GM19463 (cell line): Measurements from ENCODE around the gene HOXC5.
"Not testable (repeated sequence)": the region's sequence is repeated elsewhere in the genome, so short reads cannot be mapped to it uniquely, and the experiment has no call there.

Source experiments
- ATAC-seq: cut with Tn5 transposase; IDR thresholded peaks from one replicate; pipeline ENCODE4 v1.9.1; 2021; ENCODE audit warnings: mild to moderate bottlenecking, moderate library complexity; ENCODE audit not compliant: unreplicated experiment

The HOXC5 gene

DNA sequence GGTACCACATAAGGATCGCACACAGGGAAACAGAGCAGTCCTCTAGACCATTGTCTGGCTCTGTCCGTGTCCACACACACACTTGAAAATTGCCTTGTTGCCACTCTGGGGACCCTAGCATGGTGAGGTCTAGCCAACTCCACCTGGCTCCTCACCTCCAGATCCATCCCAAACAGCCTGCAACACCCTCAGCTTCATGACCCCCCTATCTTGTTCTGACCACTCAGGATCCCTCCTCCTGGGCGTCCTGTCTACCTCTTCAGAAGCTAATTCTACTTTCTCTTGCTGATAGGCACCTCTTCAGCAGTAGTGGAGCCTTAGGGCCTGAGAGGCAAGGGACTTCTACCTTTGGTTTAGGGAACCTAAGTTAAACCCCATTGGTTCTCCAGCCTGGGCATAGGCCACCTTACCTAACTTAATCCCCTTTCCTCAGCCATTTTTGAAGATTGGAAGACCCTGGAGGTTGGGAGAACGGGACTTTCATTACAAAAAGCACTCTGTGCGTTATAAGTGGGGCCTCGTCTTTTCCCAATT, 697 bp upstream of the HOXC5 start:
- ATAC-seq = no peak

DNA sequence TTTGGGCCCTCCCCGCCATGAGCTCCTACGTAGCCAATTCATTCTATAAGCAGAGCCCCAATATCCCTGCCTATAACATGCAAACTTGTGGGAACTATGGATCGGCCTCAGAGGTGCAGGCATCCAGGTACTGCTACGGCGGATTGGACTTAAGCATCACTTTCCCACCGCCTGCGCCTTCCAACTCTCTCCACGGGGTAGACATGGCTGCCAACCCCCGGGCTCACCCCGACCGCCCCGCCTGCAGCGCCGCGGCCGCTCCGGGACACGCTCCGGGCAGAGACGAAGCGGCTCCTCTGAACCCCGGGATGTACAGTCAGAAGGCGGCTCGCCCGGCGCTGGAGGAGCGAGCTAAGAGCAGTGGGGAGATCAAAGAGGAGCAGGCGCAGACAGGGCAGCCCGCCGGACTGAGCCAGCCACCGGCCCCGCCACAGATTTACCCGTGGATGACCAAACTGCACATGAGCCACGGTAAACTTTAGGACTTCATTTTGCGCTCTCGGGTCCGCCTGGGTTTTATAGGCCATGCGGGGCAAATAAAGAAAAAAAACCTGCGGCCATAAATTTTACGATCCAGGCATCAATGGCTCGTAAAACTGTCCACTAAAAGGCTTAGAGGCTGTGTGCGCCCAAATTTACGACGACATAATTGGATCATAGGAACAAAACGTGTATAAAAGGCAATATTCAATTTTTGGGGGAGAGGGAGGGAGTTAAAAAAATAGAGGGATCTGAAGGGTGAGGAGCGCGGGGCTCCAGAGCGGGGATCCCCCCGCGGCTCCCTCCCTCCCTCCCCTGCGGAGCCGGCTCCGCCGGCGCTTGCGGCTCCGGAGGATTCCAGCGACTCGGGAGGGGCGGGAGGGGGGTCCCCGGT, 493 bp downstream of the HOXC5 start:
- no peak for ATAC-seq

DNA sequence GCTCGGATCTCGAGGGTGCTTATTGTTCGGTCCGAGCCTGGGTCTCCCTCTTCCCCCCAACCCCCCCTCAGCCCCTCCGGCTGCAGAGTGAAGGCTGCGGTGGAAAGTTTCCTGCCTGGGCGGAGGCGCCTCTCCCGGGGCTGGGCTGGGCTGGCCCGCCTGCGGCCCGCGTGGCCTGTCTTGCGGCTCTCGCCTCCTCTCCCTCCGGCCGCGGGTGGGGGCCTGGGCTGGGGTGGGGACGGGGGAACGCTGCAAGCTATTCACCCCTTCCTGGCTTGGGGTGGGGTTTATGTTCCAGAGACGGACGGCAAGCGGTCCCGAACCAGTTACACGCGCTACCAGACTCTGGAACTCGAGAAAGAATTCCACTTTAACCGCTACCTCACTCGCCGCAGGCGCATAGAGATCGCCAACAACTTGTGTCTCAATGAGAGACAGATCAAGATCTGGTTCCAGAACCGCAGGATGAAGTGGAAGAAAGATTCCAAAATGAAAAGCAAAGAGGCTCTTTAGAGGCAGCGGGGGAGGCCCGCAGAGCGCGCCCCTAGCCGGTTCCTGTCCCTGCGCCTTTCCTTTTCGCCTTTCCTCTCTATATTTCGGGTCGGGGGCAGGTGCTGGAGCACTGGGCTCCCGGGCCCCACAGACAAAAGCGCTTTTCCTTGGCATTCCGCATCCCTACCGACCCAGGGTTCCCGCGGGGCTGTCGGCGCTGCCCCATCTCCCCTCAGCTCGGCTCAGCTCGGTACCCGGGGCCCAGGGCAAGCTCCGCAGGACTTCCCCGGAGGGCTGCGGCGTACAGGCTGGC, 1.3 kb downstream of the HOXC5 start:
- ATAC-seq = no peak

DNA sequence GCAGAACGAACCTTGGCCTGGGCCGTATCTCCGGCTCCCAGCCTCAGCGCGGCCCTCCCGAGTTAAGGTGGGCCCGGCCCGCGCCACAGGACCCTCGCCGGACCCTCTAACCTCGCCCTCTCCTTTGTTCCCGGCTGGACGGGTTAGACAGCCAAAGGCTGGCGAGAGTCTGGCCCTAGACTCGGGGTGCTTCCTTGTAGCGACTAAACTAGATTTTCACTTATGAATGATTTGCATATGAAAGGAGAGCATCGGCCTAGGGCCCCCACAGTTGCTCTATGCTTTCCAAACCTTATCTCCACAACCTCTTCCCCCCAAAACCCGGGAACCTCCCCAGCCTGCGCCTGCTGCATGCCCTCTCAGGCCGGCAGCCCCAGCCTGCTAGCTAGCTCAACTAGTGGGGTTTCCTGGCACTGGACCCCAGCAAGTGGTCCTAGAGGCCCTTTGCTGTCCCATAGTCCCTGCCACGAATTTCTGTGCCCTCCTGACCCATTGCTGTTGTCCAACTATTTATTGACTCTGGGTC, 2.0 kb downstream of the HOXC5 start:
- ATAC-seq = no peak

DNA sequence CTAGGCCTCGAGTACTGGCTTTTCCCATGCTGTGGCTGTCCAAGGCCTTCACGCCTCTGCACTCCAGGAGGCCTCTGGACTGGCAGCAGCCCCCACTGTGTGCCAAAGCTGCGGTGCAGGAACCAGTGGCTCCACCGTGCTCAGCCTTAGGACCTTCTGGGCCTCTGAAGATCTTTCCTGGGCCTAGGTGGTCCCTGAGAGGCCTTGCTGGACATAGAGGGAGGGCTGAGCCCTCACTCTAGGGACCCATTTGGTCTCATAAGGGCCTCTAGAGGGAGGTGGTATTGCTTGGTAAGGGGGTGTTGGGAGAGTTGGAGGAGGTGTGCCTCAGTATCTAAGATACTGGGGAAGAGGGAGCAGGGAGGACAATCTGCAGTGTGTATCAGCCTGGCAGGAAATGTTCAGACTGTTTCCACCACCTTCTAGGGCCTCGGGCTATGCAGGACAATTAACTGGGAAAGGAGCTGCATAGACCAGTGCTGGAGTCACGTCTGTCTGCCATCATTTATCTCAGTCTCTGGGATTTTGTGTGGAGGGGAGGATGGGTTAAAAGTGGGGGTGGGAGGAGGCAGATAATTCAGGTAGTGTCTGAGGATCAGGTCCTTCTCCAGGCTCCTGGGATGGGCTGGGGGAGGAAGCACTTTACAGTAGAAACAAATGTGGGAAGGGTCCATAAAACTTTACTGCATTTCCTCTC, 2.9 kb downstream of the HOXC5 start:
- ATAC-seq = no peak

DNA sequence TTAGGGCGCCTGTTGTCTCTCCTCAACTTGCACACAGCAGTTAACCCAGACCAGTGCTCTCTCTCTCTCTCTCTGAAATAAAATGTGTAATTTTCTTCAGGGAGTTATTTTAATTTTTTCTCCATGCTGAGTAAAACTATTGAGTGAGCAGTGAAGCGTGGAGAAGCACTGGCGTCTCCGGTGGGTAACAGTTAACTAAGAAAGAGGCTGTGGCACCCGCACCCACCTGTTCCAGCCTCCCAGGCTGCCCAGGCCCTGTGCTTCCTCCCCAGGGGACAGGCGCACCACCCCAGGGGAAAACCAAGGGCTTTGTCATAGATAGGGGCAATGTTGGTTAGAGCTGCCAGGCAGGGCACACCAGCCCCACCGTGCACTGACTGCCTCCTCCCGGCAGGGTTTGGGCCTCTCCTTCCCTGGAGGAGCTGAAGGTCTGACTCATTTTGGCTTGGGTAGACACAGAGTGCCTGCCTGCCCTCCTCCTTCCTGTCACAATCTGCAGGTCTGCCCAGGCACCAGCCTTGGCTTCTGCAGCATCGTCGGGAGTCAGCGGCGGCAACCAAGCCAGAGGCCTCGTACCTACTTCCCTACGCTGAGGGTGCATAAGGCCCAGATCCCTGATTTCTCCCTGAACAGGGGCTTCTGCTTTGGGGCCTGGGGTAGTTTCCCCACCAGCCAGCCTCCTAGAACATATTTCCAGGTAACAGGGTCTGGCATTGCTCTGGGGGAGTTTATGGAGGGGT, 3.9 kb downstream of the HOXC5 start:
- ATAC-seq = peak; percentile 66

DNA sequence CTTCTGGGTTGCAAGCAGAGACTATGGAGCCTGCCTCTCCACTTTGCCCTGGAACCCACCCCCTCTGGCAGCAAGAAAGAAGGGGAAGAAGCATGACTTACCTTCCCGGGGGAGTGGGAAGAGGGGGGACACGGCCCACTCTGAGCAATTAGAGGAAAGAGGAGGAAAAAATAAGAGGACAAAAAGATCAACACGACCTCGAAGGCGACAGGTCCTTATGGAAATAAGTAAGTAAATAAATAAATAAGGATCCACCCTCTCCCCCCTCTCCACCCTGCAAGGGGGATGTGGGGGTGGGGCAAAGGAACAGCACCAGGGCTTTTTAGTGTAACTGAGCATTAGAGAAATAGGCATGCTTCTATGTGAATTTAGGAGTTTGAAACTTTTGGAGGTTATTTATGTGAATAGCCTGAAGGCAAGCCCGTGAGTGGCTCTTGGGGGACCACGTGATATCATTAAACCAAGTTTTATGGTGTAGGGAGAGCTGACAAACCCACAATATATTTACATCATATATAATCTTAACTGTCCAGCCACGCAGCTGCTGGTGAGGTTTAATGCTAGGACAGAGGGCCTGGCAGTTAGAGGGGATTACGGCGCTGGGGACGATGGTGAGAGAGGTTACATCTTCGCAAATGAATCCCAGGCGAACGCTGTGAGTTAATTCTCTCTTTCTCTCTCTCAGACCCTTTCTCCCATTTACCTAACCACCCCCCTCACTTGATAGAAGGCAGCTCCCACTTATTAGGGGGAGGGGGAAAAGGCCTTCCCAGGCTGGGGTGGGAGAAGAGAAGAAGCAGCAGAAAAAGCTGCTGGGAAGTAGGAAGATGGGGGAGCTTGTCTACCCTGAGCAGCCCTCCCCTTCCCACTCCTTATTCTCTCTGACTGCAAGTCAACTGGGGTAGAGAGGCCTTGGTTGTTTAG, 4.8 kb downstream of the HOXC5 start:
- no peak for ATAC-seq

DNA sequence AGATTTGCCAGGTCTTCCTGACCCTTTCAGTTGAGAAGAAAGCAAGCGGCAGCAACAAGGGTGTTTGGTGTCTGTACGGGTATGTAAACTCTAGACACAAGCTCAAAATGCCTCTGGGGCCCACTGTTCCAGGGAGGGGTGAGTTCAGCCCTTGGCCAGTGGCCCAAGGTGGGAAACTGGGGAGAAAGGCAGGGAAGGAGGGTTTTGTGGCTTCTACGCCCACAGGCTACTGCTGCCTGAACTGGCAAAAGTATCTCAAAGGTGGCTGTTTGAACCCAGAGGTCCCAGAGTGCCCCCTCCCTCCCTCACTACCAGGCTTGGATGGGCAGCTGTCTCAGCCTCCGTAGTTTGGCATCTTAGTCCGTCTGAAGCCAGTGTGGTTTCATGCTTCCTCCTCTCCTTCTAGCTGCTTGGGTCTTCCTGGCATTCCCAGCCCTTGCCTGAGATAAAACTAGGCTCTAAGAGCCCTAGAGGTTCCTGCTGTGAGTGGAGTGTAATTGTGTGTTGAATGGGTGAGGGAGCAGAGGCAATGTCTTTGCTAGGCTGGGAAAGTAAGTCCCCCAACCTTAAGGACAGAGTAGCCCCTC, 5.5 kb downstream of the HOXC5 start:
- no peak for ATAC-seq

DNA sequence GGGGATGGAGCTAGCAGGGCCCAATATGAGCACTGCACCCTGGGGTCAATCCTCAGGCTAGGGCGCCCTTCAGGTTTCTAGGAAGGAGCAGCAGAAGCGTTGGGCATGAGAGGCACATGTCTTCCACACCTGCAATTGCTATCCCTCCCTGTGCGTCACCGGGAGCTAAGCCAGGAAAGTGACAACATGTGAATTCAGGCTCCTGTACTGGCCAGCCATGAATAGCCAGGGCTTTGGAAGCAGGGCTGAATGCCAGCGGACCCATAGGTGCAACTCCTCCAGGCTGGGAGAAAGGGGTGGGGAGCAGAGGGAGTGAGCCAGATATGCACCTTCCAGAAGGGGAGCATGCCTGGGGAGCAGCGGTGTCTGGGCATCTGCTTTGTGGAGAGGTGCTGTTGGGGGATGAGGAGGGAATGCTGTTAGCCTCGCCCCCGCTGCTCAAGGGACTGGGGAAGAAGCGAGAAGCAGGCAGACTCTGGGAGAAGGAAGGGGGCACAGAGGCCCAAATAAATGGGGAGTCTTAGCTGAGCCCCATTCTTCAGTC, 6.1 kb downstream of the HOXC5 start:
- no peak for ATAC-seq

DNA sequence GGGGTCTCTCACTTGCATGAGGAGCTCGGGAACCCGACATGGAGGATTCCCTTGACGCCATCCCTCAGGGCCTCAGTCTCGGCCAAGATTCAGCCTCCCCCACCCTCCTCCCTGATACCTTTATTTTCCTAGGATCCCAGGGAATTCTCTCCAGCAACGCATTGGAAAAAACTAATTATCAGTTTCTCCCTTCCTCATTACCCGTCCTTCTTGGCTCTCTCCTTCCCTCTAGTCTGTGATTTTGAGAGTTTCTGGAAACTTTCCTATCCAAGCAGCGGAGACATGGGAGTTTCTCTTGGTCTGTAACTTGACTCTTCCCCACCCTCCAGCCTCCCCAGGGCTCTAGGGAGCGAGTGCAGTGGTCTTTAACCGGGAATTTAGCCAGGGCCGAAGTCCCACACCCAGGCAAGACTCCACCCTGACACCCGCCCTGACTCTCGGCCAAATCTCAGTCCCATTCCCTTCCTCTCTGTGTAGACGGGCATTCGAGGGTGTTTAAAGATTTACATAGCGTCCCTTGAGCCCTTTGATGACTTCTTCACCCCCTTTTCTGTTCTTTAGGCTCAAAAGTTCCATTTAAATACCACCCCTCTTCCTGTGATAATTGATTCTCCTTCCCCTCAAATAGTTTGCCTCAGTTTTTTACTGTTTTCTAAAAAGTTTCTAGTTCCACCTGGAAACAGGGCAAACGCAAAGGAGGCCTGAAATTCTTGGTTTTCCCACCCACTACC, 6.7 kb downstream of the HOXC5 start:
- no peak for ATAC-seq

DNA sequence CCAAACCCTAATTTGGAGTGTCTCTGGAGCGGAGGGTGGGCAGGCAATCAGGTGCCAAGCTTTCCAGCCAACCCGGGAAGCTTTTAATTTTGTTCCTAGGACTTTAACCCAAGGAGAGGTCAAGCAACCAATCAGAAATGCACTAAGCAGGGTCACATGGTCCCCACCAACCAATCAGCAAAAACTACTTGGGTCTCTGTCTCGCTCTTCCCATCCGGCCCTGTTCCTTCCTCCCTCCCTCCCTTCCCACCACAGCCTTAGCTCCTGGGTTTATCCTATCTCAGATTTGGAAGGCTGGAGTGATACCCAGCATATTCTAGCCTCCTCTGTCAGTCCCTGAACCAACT, 7.3 kb downstream of the HOXC5 start:
- ATAC-seq = no peak

DNA sequence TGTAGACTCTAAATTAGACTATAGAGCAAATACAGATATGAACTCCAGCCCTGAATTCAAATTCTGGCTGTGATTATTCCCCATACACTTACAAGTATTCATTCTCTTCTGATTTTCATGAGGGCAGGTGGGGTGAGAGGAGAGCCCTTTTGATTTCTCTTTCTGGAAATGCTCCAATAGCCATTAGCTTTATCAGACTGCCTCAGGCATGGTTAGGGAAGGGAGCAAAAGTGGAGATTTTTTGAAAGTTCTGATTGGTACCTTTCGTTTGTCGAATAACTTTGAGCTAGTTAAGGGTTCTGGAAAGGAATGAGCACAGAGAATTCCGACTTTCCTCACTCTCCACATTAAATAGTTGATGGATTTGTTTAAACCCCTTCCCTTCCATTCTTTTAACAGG, 7.8 kb downstream of the HOXC5 start:
- ATAC-seq = no peak

DNA sequence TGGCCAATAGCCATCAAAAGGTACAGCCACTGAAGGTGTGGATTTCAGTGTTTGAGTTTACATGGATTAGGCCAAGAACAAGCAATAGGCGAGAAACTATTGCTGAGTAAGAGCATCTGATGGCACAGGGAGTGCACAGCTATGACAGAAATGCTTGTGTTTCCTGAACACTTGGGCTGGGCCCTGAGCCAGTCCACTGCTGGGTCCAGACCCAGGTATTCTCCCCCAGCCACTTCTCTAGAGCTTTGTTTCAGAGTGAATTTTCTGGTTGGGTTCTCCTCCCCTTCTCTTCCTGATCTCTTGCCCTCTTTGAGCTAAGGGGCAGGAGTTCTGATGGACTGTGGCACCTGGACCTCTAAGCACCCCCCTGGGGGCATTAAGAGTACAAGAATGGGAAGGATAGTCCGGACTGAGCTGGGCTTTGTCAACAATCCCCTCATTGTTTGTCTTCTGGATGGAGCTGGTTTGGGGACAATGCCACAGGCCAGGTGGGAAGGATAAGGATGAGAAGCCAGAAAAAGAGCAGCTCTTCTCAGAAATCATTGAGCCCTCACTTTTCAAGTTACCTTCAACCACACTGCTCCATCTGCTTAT, 8.3 kb downstream of the HOXC5 start:
- ATAC-seq = no peak

DNA sequence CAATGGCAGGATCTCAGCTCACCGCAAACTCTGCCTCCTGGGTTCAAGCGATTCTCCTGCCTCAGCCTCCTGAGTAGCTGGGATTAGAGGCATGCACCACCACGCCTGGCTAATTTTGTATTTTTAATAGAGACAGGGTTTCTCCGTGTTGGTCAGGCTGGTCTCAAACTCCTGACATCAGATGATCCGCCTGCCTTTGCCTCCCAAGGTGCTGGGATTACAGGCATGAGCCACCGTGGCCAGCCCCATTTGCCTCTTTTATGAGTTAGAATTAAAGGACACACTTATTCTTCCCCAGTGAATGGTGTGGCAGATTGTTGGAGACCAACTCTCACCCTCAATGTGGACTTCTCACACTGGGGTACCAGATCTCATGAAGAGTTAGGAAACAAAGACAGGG, 9.2 kb downstream of the HOXC5 start:
- not testable (repeated sequence) for ATAC-seq

DNA sequence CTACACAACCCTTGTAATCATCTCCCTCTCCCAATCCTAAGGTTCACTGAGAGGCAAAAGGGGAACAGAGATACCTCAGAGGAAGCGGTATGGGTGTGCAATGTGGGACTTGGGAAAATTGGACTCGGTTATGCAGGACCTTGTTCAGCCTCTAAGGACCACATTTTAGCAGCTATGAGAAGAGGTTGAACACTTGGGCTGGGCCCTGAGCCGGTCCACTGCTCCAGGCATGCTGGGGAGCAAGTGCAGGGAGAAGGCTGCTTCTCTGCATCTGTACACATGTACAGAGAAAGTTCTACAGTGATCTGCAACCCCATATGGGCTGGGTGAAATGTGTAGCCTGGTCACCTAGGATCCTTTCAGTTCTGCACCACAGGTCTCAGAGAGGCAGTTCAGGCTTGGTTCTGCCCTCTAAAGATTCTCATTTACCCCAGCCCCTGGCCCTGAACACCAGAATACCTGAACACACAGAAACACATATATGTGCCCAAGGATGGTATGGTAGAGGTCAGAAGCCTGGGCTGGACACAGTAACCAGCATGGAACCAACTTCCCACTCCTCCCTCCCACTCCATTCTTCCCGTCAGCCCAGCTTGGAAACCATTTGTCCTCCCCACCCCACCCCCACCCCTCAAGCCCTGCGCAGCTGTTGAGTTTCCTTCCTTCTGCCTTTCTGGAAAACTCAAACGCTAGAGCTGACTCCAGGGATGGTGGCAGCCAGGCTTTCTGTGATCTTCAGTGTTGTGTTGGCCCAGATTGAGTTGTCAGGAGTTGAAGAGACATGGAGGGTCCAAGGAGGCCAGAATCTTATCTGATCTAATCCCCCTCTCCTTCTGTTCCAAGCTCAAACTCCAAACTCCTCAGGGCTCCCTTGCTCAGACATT, 10.4 kb downstream of the HOXC5 start:
- no peak for ATAC-seq

DNA sequence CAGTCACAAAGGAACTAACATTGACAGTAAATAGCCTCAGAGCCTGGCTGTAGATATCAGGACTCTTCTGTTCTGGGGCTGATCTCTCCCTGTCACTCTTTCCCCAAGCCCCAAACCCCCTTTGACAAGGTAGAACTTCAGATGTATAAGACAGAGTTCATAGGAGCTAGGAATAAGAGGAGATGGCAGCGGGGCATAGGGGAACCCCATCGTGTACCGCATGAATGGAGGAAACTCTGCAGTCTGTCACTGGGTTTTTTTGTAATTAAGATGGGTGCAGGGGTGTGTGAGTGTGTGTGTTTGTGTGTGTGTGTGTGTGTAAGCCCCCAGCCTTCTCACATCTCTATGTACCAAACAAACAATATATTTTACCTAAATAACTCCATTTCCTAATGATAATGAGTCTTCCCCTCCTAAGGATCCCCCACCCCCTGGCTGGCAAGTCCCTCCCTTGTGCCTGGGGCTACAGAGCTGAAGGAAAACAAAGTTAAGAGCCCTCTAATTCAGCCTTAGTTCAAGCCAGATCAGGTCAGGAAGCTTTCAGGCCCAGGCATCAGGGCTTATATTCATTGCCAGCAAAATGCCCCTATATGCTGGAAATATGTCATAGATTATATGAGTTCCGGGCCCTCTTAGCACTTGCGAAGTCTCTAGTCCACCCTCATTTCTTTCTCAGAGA, 11.7 kb downstream of the HOXC5 start:
- no peak for ATAC-seq
